GM18526 (cell line): ENCODE data around the gene IP6K3.

Source experiments
- POLR2A ChIP-seq: IDR thresholded peaks from 3 replicates; pipeline ENCODE4 v1.6.1; 2011; ENCODE audit not compliant: insufficient read length; ENCODE audit errors: extremely low read depth

IP6K3 gene

GRCh38 chr6:33678932-33679490 lies 67.7 kb downstream of the IP6K3 start:
- no peak for TF ChIP-seq POLR2A

- TF ChIP-seq POLR2A, result no peak
Measured at GRCh38 chr6:33678233-33678931, 68.3 kb downstream of the IP6K3 start.

GRCh38 chr6:33677689-33678088 lies 69.0 kb downstream of the IP6K3 start:
- TF ChIP-seq POLR2A, result no peak

- no peak for TF ChIP-seq POLR2A
Measured at GRCh38 chr6:33677143-33677660, 69.5 kb downstream of the IP6K3 start.

- no peak for TF ChIP-seq POLR2A
Measured at GRCh38 chr6:33676416-33677142, 70.1 kb downstream of the IP6K3 start.

- no peak for TF ChIP-seq POLR2A
Measured at GRCh38 chr6:33675968-33676367, 70.7 kb downstream of the IP6K3 start.

- TF ChIP-seq POLR2A, result no peak
Measured at GRCh38 chr6:33673851-33674250, 72.9 kb downstream of the IP6K3 start.

- TF ChIP-seq POLR2A, result no peak
Measured at GRCh38 chr6:33672808-33673207, 73.9 kb downstream of the IP6K3 start.

GRCh38 chr6:33671744-33672072 lies 75.0 kb downstream of the IP6K3 start:
- no peak for TF ChIP-seq POLR2A
